ENCODE measurements around the gene PIEZO2. TPM values are rescaled to one million over a fixed set of nuclear protein-coding genes. Genes with fewer than 3 reads are reported as not detected.

PIEZO2 gene
- total RNA-seq, 1 donor from 2014 or later = 4.2 TPM

GRCh38 chr18:11147962-11148679 is 1.2 kb downstream of the PIEZO2 start:
- no peak overlapping the region for H3K27ac ChIP-seq
- peak overlapping the region; percentile 92 for H2AFZ ChIP-seq (replicated peaks)
- H3K79me2 ChIP-seq (ENCODE audit: low read depth) = no peaks in the 10 kb centered on the region
- peaks cover 74% of the 10 kb centered on the region for H3K27me3 ChIP-seq
- H3K36me3 ChIP-seq = no peaks in the 10 kb centered on the region
- no peaks in the 10 kb centered on the region for H3K9me3 Mint-ChIP-seq
- peaks cover 5% of the 10 kb centered on the region for H3K36me3 Mint-ChIP-seq
- TF ChIP-seq CTCF (IDR thresholded peaks at IDR 0.05) (no peak), EZH2 (IDR thresholded peaks at IDR 0.05) (no peak), EZH2phosphoT487 (IDR thresholded peaks at IDR 0.05) (no peak)
- H3K4me3 Mint-ChIP-seq = peak overlapping the region; percentile 89
- peaks cover 35% of the 10 kb centered on the region for H3K27me3 Mint-ChIP-seq (ENCODE audit: insufficient read depth, low read depth)
- peaks cover 20% of the 10 kb centered on the region for H3K4me1 Mint-ChIP-seq
- H3F3A ChIP-seq (ENCODE audit: low read depth) = peaks cover 17% of the 10 kb centered on the region
- no peak for DNase-seq (ENCODE audit: low spot score)
- H3K9ac ChIP-seq = no peak overlapping the region
- H4K20me1 ChIP-seq (ENCODE audit: low read depth) = peaks cover 20% of the 10 kb centered on the region
- H3K4me2 ChIP-seq = peak overlapping the region; percentile 84
- H3K9me3 ChIP-seq (ENCODE audit: low read depth) = no peaks in the 10 kb centered on the region
- H3K4me3 ChIP-seq = peak overlapping the region; percentile 57
- H3K27ac Mint-ChIP-seq = no peak overlapping the region
- peaks cover 14% of the 10 kb centered on the region for H3K4me1 ChIP-seq

GRCh38 chr18:11147371-11147951 is 1.9 kb downstream of the PIEZO2 start:
- peaks cover 20% of the 10 kb centered on the region for H3K4me1 Mint-ChIP-seq
- H3K79me2 ChIP-seq (ENCODE audit: low read depth) = no peaks in the 10 kb centered on the region

GRCh38 chr18:11146947-11147345 is 2.4 kb downstream of the PIEZO2 start:
- Mint-ChIP-seq H3K4me1 (peaks cover 20% of the 10 kb centered on the region), H3K4me3 (peak overlapping the region; percentile 89), H3K9me3 (no peaks in the 10 kb centered on the region), H3K27me3 (ENCODE audit: insufficient read depth, low read depth) (peaks cover 35% of the 10 kb centered on the region), H3K27ac (no peak overlapping the region), H3K36me3 (peaks cover 5% of the 10 kb centered on the region)
- Histone ChIP-seq H3K9ac (no peak overlapping the region), H3K27ac (no peak overlapping the region), H3K4me1 (peaks cover 14% of the 10 kb centered on the region), H3K4me2 (peak overlapping the region; percentile 84), H2AFZ (replicated peaks) (no peak overlapping the region), H3K79me2 (ENCODE audit: low read depth) (no peaks in the 10 kb centered on the region), H3K9me3 (ENCODE audit: low read depth) (no peaks in the 10 kb centered on the region), H3K4me3 (no peak overlapping the region), H3K27me3 (peaks cover 73% of the 10 kb centered on the region), H3F3A (ENCODE audit: low read depth) (peaks cover 17% of the 10 kb centered on the region), H4K20me1 (ENCODE audit: low read depth) (peaks cover 20% of the 10 kb centered on the region), H3K36me3 (no peaks in the 10 kb centered on the region)
- no peak for TF ChIP-seq EZH2 (IDR thresholded peaks at IDR 0.05)
- TF ChIP-seq CTCF (IDR thresholded peaks at IDR 0.05) = no peak
- TF ChIP-seq EZH2phosphoT487 (IDR thresholded peaks at IDR 0.05) = no peak
- no peak for DNase-seq (ENCODE audit: low spot score)

More at GRCh38 chr18:11147371-11147951, 1.9 kb downstream of the PIEZO2 start:
- DNase-seq (ENCODE audit: low spot score) = no peak
- H3K4me2 ChIP-seq = peak overlapping the region; percentile 84
- H3F3A ChIP-seq (ENCODE audit: low read depth) = peaks cover 17% of the 10 kb centered on the region
- TF ChIP-seq EZH2phosphoT487 (IDR thresholded peaks at IDR 0.05) (no peak), EZH2 (IDR thresholded peaks at IDR 0.05) (no peak), CTCF (IDR thresholded peaks at IDR 0.05) (no peak)
- peaks cover 14% of the 10 kb centered on the region for H3K4me1 ChIP-seq
- Mint-ChIP-seq H3K36me3 (peaks cover 5% of the 10 kb centered on the region), H3K4me3 (peak overlapping the region; percentile 89), H3K9me3 (no peaks in the 10 kb centered on the region), H3K27me3 (ENCODE audit: insufficient read depth, low read depth) (peaks cover 35% of the 10 kb centered on the region), H3K27ac (no peak overlapping the region)
- no peak overlapping the region for H3K9ac ChIP-seq
- H3K9me3 ChIP-seq (ENCODE audit: low read depth) = no peaks in the 10 kb centered on the region
- H2AFZ ChIP-seq (replicated peaks) = no peak overlapping the region
- H3K27ac ChIP-seq = no peak overlapping the region
- H4K20me1 ChIP-seq (ENCODE audit: low read depth) = peaks cover 20% of the 10 kb centered on the region
- H3K36me3 ChIP-seq = no peaks in the 10 kb centered on the region
- H3K27me3 ChIP-seq = peaks cover 74% of the 10 kb centered on the region
- peak overlapping the region; percentile 57 for H3K4me3 ChIP-seq
